ENCODE results near the gene SLC22A23.
A peak's percentile ranks its signal among the peaks of the same experiment; 100 is the strongest.

The SLC22A23 gene

DNA sequence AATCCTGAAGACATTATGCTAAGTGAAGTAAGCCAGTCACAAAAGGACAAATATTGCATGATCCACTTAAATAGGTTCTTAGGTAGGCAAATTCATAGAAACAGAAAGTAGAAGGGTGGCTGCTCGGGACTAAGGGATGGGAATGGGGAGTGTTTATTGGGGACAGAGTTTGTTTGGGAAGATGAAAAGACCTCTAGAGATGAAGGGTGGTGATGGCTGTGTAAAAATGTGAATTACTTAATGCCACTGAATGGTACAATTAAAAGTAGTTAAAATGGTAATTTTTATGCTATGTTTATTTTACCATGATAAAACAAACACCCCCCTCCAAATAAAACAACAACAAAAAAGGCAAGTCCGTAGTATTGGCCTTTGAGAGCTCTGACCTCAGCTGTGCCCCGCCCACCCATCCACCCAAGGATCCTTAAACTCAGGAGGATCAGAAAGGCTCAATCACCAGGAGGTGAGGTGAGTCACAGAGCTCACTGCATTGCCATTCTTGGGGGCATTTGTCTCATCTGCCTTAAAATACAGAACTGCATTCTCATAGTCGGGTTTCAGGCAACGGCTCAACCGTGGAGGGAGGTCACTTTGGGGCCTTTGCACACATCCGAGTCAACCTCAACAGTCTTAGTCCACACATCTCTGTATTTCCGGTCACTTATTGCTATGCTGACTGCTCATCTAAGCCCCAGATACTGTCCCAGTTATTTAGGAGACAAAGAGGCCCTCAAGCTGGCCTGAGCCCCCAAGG, 96.7 kb downstream of the SLC22A23 start:
- peak in 1 of 10 donors; percentile 6 for DNase-seq
- intact Hi-C loops (cut with DNase I), result no loop called here

DNA sequence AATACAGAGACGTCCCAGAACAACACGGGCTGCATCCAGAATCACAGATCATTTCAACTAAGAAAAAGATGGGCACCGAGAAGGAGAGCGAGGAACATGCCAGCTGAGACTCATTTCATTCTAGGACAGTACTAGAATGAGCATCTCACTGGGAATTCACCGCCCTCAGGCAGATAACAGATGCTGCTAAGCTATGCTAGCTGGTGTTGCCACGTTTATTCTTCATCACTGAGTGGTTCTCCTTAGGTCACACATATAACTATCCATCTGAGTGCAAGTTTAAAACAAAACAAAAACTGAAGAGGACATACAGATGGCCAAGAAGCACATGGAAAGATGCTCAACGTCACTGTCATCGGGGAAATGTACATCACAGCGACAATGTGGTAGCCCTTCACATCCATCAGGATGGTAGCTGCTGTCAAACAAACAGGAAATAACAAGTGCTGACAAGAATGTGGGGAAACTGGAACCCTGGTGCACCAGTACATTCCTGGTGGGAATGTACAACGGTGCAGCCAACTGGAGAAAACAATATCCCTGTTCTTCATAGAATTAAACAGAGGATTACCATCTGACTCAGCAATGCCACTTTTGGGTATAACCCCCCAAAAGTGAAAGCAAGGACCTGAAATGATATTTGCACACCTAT, 97.6 kb downstream of the SLC22A23 start:
- intact Hi-C loops (cut with DNase I), result no loop called here
- DNase-seq, result peak in 1 of 10 donors; percentile 18

DNA sequence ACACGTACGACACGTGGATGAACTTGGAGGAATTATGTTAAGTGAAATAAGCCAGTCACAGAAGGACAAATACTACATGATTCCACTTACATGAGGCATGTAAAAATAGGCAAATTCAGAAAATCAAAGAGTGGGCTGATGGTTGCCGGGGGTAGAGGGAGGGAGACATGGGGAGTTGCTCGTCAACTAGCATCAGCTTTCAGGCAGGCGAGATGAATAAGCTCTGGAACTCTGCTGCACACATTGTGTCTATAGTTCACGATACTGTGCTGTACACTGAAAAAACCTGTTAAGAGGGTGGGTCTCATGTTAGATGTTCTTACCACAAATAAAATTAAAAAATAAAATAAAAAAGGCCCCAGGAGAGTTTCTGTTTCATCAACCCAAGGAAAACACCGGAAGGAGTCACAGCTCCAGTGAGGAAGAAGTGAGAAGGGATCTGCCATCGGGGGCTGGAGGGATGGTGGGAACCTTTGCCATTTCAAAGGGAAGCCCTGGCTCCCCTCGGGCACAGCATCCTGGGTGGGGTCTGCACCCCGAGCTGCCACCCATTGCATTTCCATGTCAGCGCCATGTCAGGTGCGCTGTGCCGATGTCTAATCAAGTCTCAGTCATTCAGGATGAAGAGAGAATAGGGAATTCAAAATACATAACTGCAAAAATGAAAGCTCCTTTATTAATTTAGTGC, 98.3 kb downstream of the SLC22A23 start:
- peak in 1 of 10 donors; percentile 21 for DNase-seq

DNA sequence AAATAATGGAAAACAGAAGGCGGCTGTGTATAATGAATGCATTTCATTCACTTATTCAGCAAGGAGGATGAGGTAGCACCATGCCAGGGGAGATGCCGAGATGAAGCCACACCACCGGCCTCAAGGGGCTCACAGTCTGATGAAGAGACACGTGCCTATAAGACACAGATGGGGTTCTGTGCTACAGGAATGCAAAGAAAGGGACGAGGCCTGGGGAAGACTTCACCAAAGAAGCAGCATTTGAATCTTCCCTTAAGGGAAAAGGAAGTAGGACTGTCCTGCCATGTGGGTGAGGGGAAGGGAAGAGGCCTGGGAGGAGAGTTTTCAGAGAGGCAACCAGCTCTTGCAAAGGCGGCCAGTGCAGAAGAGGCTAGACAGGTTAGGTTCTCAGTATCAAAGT, 99.2 kb downstream of the SLC22A23 start:
- intact Hi-C loops (cut with DNase I), result no loop called here
- peak in 1 of 10 donors; percentile 24 for DNase-seq

More for the DNA sequence above, 98.3 kb downstream of the SLC22A23 start:
- intact Hi-C loops (cut with DNase I), result no loop called here

DNA sequence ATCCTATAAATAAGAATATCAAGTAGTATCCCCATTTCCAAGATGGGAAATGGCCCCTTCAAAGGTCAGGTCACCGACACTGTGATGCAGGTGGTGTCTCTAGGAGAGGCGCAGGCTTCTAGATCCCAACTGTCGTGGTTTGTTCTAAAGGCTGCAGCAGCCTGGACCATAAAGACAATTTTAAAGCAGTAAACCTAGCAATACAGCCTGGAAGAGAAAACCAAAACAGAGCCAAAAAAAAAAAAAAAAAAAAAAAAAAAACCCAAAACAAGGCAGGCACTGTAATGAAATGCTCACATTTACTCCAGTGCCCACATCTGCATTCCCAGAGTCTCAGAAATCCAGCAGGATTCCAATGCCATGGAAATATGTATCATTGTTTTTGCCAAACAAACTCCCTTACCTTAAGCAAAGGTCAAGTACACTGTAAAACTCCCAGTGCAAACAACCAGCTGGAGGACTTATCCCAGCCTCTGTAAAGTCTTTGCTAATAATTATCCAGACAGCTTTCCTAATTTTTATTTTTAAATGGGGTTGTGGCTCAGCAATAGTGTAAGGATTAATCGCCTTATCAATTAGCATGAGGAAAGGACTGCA, 99.9 kb downstream of the SLC22A23 start:
- intact Hi-C loops (cut with DNase I), result no loop called here

DNA sequence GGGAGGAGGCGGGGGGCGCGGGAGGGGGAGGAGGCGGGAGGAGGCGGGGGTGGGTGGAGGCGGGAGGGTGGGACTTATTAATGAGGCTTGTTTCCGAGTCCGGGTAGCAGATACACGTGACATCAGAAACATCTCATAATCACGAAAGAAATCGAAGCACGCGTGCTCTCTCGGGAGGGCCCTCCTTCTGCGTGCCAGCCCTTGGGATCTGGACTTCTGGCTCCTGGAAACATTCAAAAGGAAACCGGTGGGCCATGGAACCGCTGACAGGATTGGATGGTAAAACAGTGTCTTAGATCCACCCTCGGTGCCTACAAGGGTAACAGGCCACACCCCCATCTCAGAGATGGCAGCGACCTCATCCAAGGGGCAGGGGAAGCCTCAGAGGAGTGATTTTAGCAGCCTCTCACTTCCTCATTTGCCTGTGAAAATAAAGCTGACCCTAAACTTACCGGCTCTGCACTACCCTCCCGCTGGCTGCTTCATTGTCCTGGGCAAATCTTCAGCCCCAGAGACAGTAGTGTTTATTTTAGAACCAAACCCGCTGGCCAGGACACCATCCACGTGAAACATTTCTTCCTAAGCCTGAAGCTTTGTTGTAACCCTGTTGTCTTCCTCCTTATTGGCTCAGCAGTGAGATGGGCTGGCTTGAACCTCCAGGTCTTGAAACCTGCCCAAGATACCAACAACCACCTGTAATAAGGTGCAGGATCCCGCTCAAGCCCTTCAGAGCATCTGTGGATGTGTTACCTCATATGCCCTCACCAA, 100.6 kb downstream of the SLC22A23 start:
- intact Hi-C loops (cut with DNase I), result no loop called here

More for the DNA sequence above, 99.9 kb downstream of the SLC22A23 start:
- no peak for DNase-seq

DNA sequence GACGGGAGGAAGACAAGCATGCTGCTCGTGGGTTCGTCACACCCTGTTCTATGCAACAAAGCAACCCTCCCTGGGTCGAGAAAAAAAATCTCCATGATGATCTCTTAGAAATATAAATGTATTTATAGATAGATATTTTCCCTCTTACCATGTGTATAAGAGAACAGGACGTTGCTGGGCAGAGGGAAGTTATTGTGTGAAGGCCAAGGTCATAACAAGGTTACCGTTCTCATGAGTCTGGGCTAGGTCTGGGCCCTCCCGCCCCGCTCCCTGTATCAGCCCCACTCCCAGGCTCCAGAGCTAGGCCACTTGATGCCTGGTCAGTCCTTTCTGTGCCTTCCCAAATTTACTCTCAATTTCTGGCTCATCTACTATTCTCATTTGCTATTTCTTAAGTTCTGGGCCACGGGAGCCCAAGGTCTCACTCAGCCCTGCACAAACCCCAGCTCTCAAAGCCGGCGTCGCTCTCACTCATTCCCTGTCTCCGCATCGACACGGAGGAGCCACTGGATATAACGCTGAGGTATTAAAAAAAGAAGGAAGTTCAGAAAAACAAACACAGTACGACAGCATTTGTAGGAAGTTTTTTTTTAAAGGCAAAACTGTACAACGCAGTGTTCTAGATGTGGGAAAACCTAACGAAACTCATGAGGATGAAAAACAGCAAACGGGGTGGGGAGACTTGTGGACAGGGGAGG, 101.3 kb downstream of the SLC22A23 start:
- peak in 1 of 10 donors; percentile 33 for DNase-seq

More for the DNA sequence above, 100.6 kb downstream of the SLC22A23 start:
- peak in 7 of 10 donors; percentile 49 to 92 (median 55) for DNase-seq

DNA sequence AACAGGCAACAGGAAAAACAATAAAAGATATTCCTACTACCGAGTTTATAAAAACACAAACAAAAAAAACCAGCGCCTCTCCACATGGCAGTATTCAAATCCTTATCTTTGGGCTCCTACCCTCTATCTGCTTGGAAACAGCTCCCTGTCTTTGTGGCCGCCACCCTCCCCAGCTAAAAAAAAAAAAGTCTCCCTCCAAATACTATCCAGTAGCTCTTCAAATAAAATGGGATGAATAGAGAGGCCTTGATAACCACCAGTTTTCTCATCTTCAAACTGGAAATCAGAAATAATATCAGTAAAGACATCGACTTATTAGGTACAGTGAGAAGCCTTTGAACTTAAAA, 101.9 kb downstream of the SLC22A23 start:
- DNase-seq, result no peak
- intact Hi-C loops (cut with DNase I), result no loop called here

More for the DNA sequence above, 101.3 kb downstream of the SLC22A23 start:
- intact Hi-C loops (cut with DNase I), result no loop called here

DNA sequence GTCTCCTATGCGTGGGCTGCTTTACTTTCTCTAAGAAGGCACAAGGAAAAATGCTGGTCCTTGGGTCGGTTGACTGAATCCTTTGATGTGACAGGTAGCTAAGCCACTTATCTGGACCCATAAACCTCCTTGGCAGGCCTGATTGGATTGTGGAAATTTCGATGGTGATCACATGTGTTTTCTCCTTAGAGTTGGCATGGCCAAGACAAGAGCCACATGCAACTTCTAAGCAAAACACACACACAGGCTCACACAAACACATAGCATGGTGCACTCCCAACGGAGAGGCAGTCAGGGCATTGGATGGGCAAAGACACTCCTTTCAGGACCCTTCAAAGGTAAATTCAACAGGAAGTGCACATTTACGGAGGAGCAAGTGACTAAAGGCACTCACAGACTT, 102.9 kb downstream of the SLC22A23 start:
- DNase-seq, result peak in 2 of 10 donors; percentile 4 to 14
- intact Hi-C loops (cut with DNase I), result no loop called here

DNA sequence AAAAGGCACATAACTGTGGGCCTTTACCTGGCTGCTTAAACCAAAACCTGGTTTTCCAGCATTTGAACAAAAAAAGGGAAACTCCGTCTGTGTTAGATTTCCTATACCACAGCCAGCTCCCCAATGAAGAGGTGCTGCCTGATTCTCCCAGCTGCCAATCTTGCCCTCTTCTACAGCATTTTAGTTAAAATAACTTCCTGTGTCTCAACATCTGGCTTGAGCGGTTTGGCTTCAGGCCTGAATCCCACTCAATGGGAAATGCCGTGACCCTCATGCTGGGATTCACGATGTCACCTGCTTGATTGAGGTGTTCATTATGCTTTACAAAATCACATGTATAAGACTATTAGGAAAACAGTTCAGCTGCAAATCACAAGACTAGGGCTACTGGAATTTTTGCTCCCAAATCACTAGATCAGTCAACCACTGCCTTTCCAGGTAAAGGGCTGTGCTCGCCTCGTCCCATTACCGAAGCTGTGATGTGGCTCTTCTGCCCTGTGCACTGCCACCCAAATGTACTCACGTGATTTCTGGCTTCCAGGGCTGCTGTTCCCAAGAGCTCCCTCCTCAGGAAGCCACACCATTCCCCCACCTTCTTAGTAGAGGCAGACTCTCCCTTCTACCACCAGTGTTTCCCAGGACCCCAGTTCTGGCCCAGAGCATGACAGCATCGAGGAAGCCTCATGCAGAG, 103.5 kb downstream of the SLC22A23 start:
- peak in 1 of 10 donors; percentile 14 for DNase-seq
- intact Hi-C loops (cut with DNase I), result no loop called here

DNA sequence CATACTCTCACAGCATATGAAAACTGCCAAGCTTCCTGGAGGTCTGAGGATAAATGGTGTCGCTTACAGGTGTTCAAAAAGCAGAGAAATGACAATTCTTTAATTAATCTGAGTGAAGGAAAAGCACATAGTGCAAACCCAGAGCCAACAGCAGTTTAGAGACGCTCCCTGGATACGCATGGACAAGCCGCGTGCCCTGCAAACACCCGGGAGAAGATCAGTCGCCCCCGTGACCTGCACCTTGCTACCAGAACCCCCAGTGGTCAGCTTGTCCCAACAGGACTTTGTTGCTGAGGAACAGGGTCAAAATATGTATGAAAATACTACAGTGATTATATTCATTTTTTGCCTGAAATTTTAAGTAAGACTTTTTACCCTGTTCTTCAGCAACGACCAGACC, 104.2 kb downstream of the SLC22A23 start:
- intact Hi-C loops (cut with DNase I), result no loop called here

DNA sequence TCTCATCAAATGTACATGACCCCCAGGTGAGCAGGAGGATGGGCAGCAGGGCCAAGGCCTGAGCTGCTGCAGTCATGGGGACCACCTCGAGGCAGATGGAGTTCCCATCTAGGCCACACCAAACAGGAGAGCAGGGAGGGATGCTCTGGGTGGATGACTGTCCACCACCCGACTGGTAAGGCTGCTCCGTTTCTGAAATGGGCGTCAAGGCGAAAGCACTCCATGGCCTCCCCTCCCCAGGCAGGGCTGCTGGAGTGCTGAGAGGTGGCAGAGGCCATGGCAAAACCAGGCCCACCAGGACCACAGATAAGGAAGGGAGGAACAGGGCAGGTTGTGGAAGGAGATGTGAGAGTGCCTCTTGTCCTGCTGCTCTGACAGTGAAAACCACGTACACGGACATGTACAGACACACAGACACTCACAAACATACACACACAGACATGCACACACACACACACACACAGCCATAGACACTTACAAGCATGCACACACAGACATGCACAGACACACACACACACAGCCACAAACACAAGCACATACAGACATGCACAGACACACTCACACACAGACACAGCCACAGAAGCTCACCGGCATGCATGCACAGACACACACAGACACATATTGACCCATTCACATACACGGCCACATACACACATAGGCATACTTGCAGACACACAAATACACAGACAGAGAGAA, 104.9 kb downstream of the SLC22A23 start:
- intact Hi-C loops (cut with DNase I), result no loop called here
- DNase-seq, result peak in 1 of 10 donors; percentile 18

More for the DNA sequence above, 104.2 kb downstream of the SLC22A23 start:
- peak in 1 of 10 donors; percentile 12 for DNase-seq

DNA sequence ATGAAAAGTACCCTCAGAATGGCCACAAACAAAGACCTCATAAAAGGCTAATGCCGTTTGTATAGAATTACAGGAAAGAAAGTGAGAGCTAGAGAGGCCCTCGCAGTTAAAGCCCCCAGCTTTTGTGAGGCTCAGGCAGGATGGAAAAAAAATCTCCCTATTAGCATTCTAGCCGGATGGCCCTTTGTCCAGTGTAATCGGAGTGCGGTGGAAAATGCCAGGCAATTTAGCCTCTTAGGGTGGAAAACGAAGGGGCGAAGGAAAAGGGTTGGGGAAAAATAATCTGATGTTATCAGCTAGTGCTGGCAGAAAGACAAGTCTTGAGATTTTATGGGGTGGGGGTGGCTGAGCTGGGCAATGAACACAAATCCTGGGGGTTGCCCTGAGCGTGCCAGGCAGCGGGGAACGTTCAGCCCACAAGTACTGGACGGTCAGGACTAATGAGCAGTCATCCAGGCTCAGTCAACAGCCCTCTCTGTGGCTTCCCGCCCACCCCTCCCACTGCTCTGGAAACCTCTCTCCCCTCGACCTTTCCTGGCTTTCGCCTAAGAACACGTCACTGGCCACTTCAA, 105.7 kb downstream of the SLC22A23 start:
- DNase-seq, result peak in 2 of 10 donors; percentile 27 to 67
- intact Hi-C loops (cut with DNase I), result no loop called here

DNA sequence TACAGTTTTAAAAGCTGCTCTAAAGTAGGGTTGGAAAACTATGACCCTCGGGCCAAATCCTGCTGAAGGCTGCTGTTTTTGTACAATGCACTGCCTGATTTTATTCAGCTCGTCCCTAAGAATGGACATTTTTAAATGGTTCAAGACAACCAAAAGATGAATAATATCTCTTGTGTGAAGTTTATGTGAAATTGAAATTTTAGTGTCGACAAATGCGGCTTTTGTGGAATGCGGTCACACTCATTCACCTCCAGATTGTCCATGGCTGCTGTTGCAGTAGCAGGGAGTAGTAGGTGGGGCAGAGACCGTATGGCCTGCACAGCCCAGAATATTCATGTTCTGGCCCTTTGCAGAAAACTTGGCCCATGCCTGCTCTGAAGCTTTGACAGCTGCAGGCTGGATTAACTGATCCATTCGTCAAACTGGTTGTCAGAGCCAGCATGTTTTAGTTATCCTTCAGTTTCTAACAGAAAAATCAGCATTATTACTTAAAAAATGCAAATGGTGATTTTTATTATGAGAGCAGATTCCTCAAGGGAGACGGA, 106.5 kb downstream of the SLC22A23 start:
- peak in 2 of 10 donors; percentile 10 to 37 for DNase-seq
- intact Hi-C loops (cut with DNase I), result no loop called here

DNA sequence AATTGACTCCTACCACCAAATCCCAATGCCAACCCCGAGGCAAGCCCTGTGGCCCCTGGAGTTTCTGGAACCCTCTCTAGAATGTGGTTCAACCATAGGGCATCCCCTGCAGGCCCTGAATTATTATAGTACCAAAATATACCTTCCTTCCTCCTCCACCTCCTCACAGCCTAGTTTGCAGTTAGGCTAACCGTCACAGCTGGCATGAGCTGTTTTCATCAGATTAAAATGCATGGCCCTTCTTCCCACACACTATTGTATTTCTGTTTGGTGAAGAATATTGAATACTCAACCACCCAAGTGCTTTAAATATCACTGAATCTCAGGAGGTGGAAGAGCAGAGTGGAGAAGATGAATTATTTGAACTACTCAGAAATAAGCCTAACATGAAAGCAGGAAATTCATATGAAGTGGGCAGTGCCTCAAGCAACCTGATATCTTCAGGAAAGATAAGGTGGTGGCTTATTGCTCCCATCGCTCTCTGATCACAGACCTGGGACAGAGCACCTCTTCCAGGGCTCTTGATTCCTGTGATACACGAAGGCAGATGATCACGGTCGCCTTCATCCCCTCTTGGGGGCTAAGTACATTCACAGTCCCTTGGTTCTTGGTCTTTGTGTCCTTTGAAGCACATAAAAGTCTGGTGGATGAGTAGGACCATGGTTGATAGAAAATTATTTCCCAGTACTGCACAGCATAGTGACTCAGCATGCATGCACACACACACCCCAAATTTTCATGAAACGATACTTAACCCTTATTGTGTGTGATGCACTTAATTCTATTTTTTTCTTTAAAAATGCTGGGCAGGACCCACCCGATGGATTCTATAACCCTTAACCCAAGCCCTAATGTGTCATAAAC, 107.2 kb downstream of the SLC22A23 start:
- peak in 2 of 10 donors; percentile 10 to 15 for DNase-seq
- intact Hi-C loops (cut with DNase I), result no loop called here

DNA sequence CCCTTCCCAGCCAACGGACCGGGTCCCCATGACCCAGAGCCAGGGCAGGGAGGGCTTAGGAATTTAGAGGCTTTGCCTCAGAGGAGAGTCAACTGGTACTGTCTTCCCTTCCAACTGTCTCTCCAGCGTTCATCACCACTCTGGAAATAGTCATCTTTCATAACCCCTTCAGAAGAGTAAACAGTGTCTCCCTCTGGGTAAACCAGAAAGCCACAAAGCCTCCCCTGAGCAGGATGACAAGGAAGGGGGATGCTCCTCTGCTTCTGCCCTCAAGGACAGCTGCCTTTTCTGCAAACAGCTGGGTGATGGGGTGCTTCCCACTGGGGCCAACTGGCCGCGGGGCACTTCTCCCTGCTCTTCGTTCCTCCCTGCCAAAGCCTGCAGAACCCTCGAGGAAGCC, 108.0 kb downstream of the SLC22A23 start:
- DNase-seq, result peak in 2 of 10 donors; percentile 14 to 30
- intact Hi-C loops (cut with DNase I), result no loop called here

DNA sequence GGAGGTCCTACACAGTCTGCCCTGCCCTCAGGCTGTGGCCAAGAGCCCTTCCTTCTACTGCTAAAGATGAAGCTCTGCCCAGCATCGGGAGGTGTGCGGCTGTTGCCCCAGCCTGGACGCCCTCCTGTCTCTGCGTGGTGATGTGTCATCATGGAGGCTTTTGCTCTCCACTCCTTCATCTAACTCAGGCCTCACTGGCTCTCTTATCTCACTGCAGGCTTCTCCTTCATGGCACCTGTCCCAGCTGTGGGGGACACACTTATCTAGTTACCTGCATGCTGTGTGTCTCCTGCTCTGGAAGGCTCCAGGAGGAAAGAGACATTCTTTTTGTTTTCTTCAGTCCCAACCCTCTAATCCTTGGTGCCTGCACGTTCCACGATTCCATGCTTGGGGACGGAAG, 109.0 kb downstream of the SLC22A23 start:
- intact Hi-C loops (cut with DNase I), result no loop called here
- peak in 1 of 10 donors; percentile 28 for DNase-seq

Measured in posterior cingulate gyrus (tissue), 11 donors.